ENCODE measurements around the gene MGAT5B.

DNA sequence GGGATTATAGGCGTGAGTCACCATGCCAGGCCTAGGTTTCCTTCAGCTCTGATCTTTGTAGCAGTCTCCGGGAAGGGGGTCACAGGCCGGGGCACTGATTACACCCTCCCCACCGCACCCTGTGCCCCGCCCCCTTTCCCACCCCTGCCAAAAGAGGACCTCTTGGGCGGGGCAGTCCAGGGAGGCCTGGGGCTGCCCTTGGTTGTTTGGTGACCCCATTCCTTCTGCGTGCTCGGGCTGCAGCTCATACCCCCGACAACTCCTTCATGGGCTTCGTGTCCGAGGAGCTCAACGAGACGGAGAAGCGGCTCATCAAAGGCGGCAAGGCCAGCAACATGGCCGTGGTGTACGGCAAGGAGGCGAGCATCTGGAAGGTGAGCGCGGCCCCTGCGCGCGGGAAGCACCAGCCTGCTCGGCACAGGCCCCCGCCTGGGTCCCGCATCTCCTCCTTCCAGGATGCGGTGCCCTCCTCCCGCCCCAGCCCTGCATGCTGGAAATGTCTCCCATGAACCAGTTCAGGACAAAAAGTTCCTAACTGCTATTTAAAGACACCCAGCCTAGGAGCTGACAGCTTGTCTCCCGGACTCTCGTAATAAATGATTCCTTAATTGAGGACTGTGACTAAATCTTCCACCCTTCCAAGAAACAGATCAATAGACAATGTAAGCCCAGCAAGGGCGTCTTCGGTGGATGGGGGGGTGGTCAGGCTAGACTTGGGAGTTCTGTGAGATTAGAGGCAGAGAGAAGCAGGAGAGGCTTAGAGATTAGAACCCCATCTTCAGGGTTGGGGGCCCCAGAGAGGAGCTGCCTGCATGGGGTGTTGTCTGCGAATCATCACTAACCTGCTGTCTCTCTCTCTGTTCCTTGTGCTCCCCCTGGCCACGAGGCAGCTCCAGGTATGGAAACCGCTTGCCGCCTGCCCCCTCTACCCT, 64.5 kb downstream of the MGAT5B start:
- TF ChIP-seq, protein P1, sequence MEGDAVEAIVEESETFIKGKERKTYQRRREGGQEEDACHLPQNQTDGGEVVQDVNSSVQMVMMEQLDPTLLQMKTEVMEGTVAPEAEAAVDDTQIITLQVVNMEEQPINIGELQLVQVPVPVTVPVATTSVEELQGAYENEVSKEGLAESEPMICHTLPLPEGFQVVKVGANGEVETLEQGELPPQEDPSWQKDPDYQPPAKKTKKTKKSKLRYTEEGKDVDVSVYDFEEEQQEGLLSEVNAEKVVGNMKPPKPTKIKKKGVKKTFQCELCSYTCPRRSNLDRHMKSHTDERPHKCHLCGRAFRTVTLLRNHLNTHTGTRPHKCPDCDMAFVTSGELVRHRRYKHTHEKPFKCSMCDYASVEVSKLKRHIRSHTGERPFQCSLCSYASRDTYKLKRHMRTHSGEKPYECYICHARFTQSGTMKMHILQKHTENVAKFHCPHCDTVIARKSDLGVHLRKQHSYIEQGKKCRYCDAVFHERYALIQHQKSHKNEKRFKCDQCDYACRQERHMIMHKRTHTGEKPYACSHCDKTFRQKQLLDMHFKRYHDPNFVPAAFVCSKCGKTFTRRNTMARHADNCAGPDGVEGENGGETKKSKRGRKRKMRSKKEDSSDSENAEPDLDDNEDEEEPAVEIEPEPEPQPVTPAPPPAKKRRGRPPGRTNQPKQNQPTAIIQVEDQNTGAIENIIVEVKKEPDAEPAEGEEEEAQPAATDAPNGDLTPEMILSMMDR (conservative IDR thresholded peaks at IDR 0.05; ENCODE audit: low read depth, low read length), result no peak
- no peak for TF ChIP-seq EZH2phosphoT487 (IDR thresholded peaks at IDR 0.05; ENCODE audit: borderline replicate concordance, low read length)
- TF ChIP-seq EZH2 (IDR thresholded peaks at IDR 0.05; ENCODE audit: low read length, unreplicated experiment), result no peak
